Upper lobe of right lung (tissue), 1 donor: ENCODE data around the gene NUDCD2. TPM values are rescaled to one million over a fixed set of nuclear protein-coding genes. Genes with fewer than 3 reads are reported as not detected.
"Not testable (repeated sequence)": the region's sequence is repeated elsewhere in the genome, so short reads cannot be mapped to it uniquely, and the experiment has no call there.

ENCODE experiments used
- ATAC-seq: fragments of 200-7000 bp; cut with Tn5 transposase; one replicate; pipeline ENCODE4 v1.9.1; 2020; ENCODE audit warnings: mild to moderate bottlenecking, moderate library complexity
- DNase-seq: peaks from one replicate; pipeline ENCODE4 v3.0.0-alpha.2; 2020
- H3K27ac ChIP-seq: fragments of 200-600 bp; one replicate; pipeline ENCODE4 v1.8.0; 2022
- H3K27me3 ChIP-seq: fragments of 200-600 bp; one replicate; pipeline ENCODE4 v1.8.0; 2022; ENCODE audit warnings: mild to moderate bottlenecking
- H3K36me3 ChIP-seq: fragments of 200-600 bp; one replicate; pipeline ENCODE4 v1.8.0; 2022
- H3K4me1 ChIP-seq: fragments of 200-600 bp; one replicate; pipeline ENCODE4 v1.8.0; 2022
- H3K4me3 ChIP-seq: fragments of 200-600 bp; one replicate; pipeline ENCODE4 v1.8.0; 2022; ENCODE audit warnings: mild to moderate bottlenecking
- H3K9me3 ChIP-seq: fragments of 200-600 bp; one replicate; pipeline ENCODE4 v1.8.0; 2022
- intact Hi-C: fragments of 100-400 bp; cut with DNase I; formaldehyde crosslinking; loops from one replicate; pipeline ENCODE4 v1.11.0; 2022
- total RNA-seq: library from RNA; stranded (reverse); fragmentation: NEBNext Ultra II Directional; extraction: Animal tissue kit (Norgen Biotek cat#: 25700); gene quantifications from one replicate; pipeline ENCODE4 v1.2.1, GENCODE V29; 2021
- TF ChIP-seq, protein P1 (sequence below): fragments of 200-600 bp; IDR thresholded peaks from one replicate; pipeline ENCODE4 v1.8.0; 2022; ENCODE audit warnings: antibody characterized with exemption
- donor health status: DM: no; HTN: yes; CAD: no; lungs with severe emphysema.

NUDCD2 gene
- total RNA-seq, 1 donor from 2014 or later, result 21.8 TPM

- Histone ChIP-seq H3K27ac (no peak overlapping the region), H3K4me1 (no peaks in the 10 kb centered on the region), H3K36me3 (no peaks in the 10 kb centered on the region), H3K4me3 (no peak overlapping the region), H3K9me3 (no peaks in the 10 kb centered on the region), H3K27me3 (no peaks in the 10 kb centered on the region)
- ATAC-seq (no peak), DNase-seq (no peak)
- TF ChIP-seq, protein P1, sequence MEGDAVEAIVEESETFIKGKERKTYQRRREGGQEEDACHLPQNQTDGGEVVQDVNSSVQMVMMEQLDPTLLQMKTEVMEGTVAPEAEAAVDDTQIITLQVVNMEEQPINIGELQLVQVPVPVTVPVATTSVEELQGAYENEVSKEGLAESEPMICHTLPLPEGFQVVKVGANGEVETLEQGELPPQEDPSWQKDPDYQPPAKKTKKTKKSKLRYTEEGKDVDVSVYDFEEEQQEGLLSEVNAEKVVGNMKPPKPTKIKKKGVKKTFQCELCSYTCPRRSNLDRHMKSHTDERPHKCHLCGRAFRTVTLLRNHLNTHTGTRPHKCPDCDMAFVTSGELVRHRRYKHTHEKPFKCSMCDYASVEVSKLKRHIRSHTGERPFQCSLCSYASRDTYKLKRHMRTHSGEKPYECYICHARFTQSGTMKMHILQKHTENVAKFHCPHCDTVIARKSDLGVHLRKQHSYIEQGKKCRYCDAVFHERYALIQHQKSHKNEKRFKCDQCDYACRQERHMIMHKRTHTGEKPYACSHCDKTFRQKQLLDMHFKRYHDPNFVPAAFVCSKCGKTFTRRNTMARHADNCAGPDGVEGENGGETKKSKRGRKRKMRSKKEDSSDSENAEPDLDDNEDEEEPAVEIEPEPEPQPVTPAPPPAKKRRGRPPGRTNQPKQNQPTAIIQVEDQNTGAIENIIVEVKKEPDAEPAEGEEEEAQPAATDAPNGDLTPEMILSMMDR, result no peak
- intact Hi-C loops, result no loop called here
Measured at GRCh38 chr5:163397354-163397753, 62.5 kb downstream of the NUDCD2 start.

DNA sequence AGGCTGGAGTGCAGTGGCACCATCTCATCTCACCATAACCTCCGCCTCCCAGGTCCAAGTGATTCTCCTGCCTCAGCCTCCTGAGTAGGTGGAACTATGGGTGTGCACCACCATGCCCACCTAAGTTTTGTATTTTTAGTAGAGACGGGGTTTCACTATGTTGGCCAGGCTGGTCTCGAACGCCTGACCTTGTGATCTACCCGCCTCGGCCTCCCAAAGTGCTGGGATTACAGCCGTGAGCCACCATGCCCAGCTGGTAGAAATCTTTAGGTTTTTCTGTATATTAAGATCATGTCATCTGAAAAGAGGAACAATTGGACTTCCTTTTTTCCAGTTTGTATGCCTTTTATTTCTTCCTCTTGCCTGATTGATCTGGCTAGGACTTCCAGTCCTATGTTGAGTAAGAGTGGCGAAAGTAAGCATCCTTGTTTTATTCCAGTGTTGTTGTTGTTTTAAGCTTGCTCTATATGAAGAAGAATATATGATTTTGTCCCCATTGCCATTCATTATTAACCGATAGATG lies 63.0 kb downstream of the NUDCD2 start:
- ATAC-seq, result peak; percentile 46
- not testable (repeated sequence) for H3K4me3 ChIP-seq

More for the DNA sequence above, 63.0 kb downstream of the NUDCD2 start:
- DNase-seq, H3K9me3 ChIP-seq, H3K36me3 ChIP-seq, H3K27me3 ChIP-seq, intact Hi-C loops, H3K27ac ChIP-seq, H3K4me1 ChIP-seq: not testable (repeated sequence)

Other genes starting within 250 kb of the NUDCD2 start
- 118 TPM for gene CCNG1, start 22.5 kb downstream of the NUDCD2 start, total RNA-seq
- 1.6 TPM for gene HMMR, start 530 bp upstream of the NUDCD2 start, total RNA-seq
- gene MAT2B, start 45.5 kb upstream of the NUDCD2 start, total RNA-seq, result 61.7 TPM